IMR-90 (cell line): ENCODE data around the gene AZI2. TPM values are rescaled to one million over a fixed set of nuclear protein-coding genes. Genes with fewer than 3 reads are reported as not detected.

ENCODE experiments used
- ATAC-seq: fragments of 200-7000 bp; cut with Tn5 transposase; 2 replicates; pipeline ENCODE4 v1.9.1; 2020; ENCODE audit warnings: low read depth, mild to moderate bottlenecking, moderate library complexity
- BruUV-seq: library from RNA; stranded (reverse); fragments of 400-500 nt; replicated peaks from 2 replicates; lab custom pipeline; 2021; lab: Mats Ljungman, UMichigan
- CTCF ChIA-PET: fragments of 300-600 bp; formaldehyde crosslinking; extraction: SDS; loops from one replicate; lab custom pipeline; 2021; ENCODE audit warnings: antibody characterized with exemption; lab: Yijun Ruan, JAX
- POLR2A ChIA-PET: fragments of 300-600 bp; sonication (Branson Sonifier 250); formaldehyde crosslinking; loops from one replicate; lab custom pipeline; 2022; ENCODE audit warnings: antibody characterized with exemption; ENCODE audit not compliant: unreplicated experiment; lab: Charles Lee
- DNase-seq: peaks from one replicate; pipeline ENCODE4 v3.0.0; 2013
- H2AFZ ChIP-seq: replicated peaks from 2 replicates; pipeline ENCODE3; 2013; ENCODE audit warnings: low read length, mild to moderate bottlenecking; ENCODE audit not compliant: poor library complexity
- H2AK5ac ChIP-seq: 2 replicates; pipeline ENCODE4 v1.6.1; 2013; ENCODE audit warnings: low read depth, low read length, inconsistent platforms
- H2AK9ac ChIP-seq: replicated peaks from 2 replicates; pipeline ENCODE3; 2013; ENCODE audit warnings: mild to moderate bottlenecking, low read depth, low read length, moderate library complexity; ENCODE audit not compliant: poor library complexity
- H2BK120ac ChIP-seq: 2 replicates; pipeline ENCODE4 v1.6.1; 2013; ENCODE audit warnings: low read depth, low read length, inconsistent platforms
- H2BK15ac ChIP-seq: 3 replicates; pipeline ENCODE4 v1.6.1; 2013; ENCODE audit warnings: low read depth, low read length, inconsistent platforms
- H2BK20ac ChIP-seq: 2 replicates; pipeline ENCODE4 v1.6.1; 2013; ENCODE audit warnings: low read depth, mild to moderate bottlenecking, inconsistent platforms, low read length, moderate library complexity
- H2BK5ac ChIP-seq: 2 replicates; pipeline ENCODE4 v1.6.1; 2013; ENCODE audit warnings: mild to moderate bottlenecking, low read depth, low read length, inconsistent platforms; ENCODE audit not compliant: poor library complexity, severe bottlenecking
- H3K14ac ChIP-seq: replicated peaks from 2 replicates; pipeline ENCODE4 v1.6.1; 2013; ENCODE audit warnings: low read depth, low read length, inconsistent platforms
- H3K18ac ChIP-seq: 2 replicates; pipeline ENCODE4 v1.6.1; 2013; ENCODE audit warnings: low read depth, low read length, control low read depth
- H3K23ac ChIP-seq: 2 replicates; pipeline ENCODE4 v1.6.1; 2013; ENCODE audit warnings: low read depth, low read length, inconsistent platforms
- H3K27ac ChIP-seq: 2 replicates; pipeline ENCODE4 v1.5.1; 2013; ENCODE audit warnings: mild to moderate bottlenecking, control low read depth, low read length; ENCODE audit not compliant: insufficient read depth
- H3K27me3 ChIP-seq: 2 replicates; pipeline ENCODE4 v1.6.1; 2013; ENCODE audit warnings: low read length; ENCODE audit not compliant: control insufficient read depth, insufficient read depth
- H3K36me3 ChIP-seq: 2 replicates; pipeline ENCODE4 v1.6.1; 2013; ENCODE audit warnings: low read length, mixed read lengths; ENCODE audit not compliant: control insufficient read depth, insufficient read depth
- H3K4ac ChIP-seq: 2 replicates; pipeline ENCODE4 v1.6.1; 2013; ENCODE audit warnings: low read depth, low read length, inconsistent platforms
- H3K4me1 ChIP-seq: 2 replicates; pipeline ENCODE4 v1.6.1; 2013; ENCODE audit warnings: low read length, mixed read lengths; ENCODE audit not compliant: control insufficient read depth, insufficient read depth
- H3K4me2 ChIP-seq: 2 replicates; pipeline ENCODE4 v1.6.1; 2013; ENCODE audit warnings: low read depth, mild to moderate bottlenecking, control low read depth, low read length, moderate library complexity
- H3K4me3 ChIP-seq: 2 replicates; pipeline ENCODE4 v1.5.1; 2013; ENCODE audit warnings: low read depth, mild to moderate bottlenecking, control low read depth, low read length, moderate library complexity; ENCODE audit not compliant: insufficient read depth
- H3K56ac ChIP-seq: 2 replicates; pipeline ENCODE4 v1.6.1; 2013; ENCODE audit warnings: low read length, inconsistent platforms; ENCODE audit not compliant: insufficient read depth; ENCODE audit errors: extremely low read depth
- H3K79me1 ChIP-seq, 2 experiments: 2 replicates each; pipeline ENCODE4 v1.6.1; 2013; ENCODE audit warnings: low read length in 2 of 2, inconsistent platforms in 1 of 2, low read depth in 1 of 2
- H3K9ac ChIP-seq: 2 replicates; pipeline ENCODE4 v1.6.1; 2013; ENCODE audit warnings: low read depth, low read length, control low read depth
- H3K9me1 ChIP-seq: 2 replicates; pipeline ENCODE4 v1.6.1; 2013; ENCODE audit warnings: low read length, inconsistent platforms; ENCODE audit not compliant: insufficient read depth
- H3K9me3 ChIP-seq: 2 replicates; pipeline ENCODE4 v1.6.1; 2013; ENCODE audit warnings: low read length; ENCODE audit not compliant: control insufficient read depth, insufficient read depth
- H4K20me1 ChIP-seq: 2 replicates; pipeline ENCODE4 v1.6.1; 2013; ENCODE audit warnings: low read length, inconsistent platforms; ENCODE audit not compliant: insufficient read depth
- H4K5ac ChIP-seq: 2 replicates; pipeline ENCODE4 v1.6.1; 2013; ENCODE audit warnings: mild to moderate bottlenecking, low read depth, low read length, control low read depth
- H4K8ac ChIP-seq, 2 experiments: 2 replicates each; pipeline ENCODE4 v1.6.1; 2013; ENCODE audit warnings: low read depth in 2 of 2, low read length in 2 of 2, control low read depth in 1 of 2, inconsistent platforms in 1 of 2
- H4K91ac ChIP-seq: 2 replicates; pipeline ENCODE4 v1.6.1; 2013; ENCODE audit warnings: low read depth, low read length, inconsistent platforms; ENCODE audit not compliant: insufficient read depth
- CHD1 ChIP-seq: IDR thresholded peaks from 2 replicates; pipeline ENCODE4 v1.6.1; 2012; ENCODE audit warnings: low read depth, low read length, improper control_type of control experiment
- CTCF ChIP-seq: conservative IDR thresholded peaks from 2 replicates; pipeline ENCODE4 v1.5.1; 2012; ENCODE audit warnings: mild to moderate bottlenecking, low read depth, low read length, improper control_type of control experiment
- RAD21 ChIP-seq: IDR thresholded peaks from 2 replicates; pipeline ENCODE4 v1.6.1; 2012; ENCODE audit warnings: low read length, improper control_type of control experiment
- RCOR1 ChIP-seq: IDR thresholded peaks from 2 replicates; pipeline ENCODE4 v1.6.1; 2012; ENCODE audit warnings: mild to moderate bottlenecking, low read length, improper control_type of control experiment; ENCODE audit not compliant: insufficient replicate concordance
- SMC3 ChIP-seq: fragments of 150-350 bp; IDR thresholded peaks from 2 replicates; pipeline ENCODE4 v1.6.1; 2016; ENCODE audit warnings: low read depth, mild to moderate bottlenecking, antibody characterized with exemption, low read length, moderate library complexity
- WGBS, 2 experiments: methylation state at CpG; one replicate each; pipeline versions ENCODE4 v1.1.5 to v1.1.7; 2013; ENCODE audit warnings: missing lambda C conversion rate in 2 of 2; ENCODE audit not compliant: insufficient read length in 1 of 2; ENCODE audit errors: extremely low coverage in 2 of 2; 5-methylcytosine and 5-hydroxymethylcytosine counted together
- dilution Hi-C: fragments of 300-500 bp; cut with HindIII; formaldehyde crosslinking; loops from one replicate; pipeline ENCODE4 v1.14.3; 2018; ENCODE audit warnings: low sequenced_read_pairs; ENCODE audit not compliant: unreplicated experiment
- in situ Hi-C: fragments of 300-500 bp; cut with MboI; formaldehyde crosslinking; loops from 3 replicates; pipeline ENCODE4 v1.14.3; 2019; ENCODE audit warnings: low sequenced_read_pairs, inconsistent platforms, mixed read lengths
- intact Hi-C: fragments of 100-400 bp; cut with micrococcal nuclease; formaldehyde crosslinking; loops from 2 replicates; pipeline ENCODE4 v1.10.0; 2022
- polyA plus RNA-seq, 3 experiments: library from polyadenylated mRNA; depleted of rRNA; stranded (reverse); fragments of >200 nt; gene quantifications; 2 replicates each; pipeline ENCODE4 v1.2.3, GENCODE V29; 2012; ENCODE audit warnings: low replicate concordance in 1 of 3
- total RNA-seq: library from RNA; depleted of rRNA; stranded (reverse); fragments of >200 nt; gene quantifications from 2 replicates; pipeline ENCODE4 v1.2.3, GENCODE V29; 2012

The AZI2 gene
- total and polyA plus RNA-seq, 2 of the 4 experiments (the other 2 are of a cell fraction), result 30.1 to 52.5 TPM

- no peaks in the 10 kb centered on the region for H3K9me1 ChIP-seq
- H2BK20ac ChIP-seq, result no peak overlapping the region
- H4K8ac ChIP-seq, result no peak overlapping the region
- DNase-seq, result peak; percentile 33
- no peak overlapping the region for H3K14ac ChIP-seq
- ATAC-seq, result peak; percentile 82
- H3K4me3 ChIP-seq, result no peak overlapping the region
- no TSS peak for BruUV-seq
- H2BK15ac ChIP-seq, result no peak overlapping the region
- no peak overlapping the region for H3K9ac ChIP-seq
- H2AK9ac ChIP-seq, result no peak overlapping the region
- no peak overlapping the region for H3K56ac ChIP-seq
- ChIA-PET POLR2A (no interaction called here), CTCF (interaction anchor here (0.9 to 1.8 kb wide), 6 partner anchors 8 to 616 kb away, joined by 3 to 13 read pairs (median 4); no protein-coding TSS in a partner anchor)
- no peak overlapping the region for H3K4ac ChIP-seq
- no peak overlapping the region for H3K18ac ChIP-seq
- H4K20me1 ChIP-seq, result no peaks in the 10 kb centered on the region
- no peaks in the 10 kb centered on the region for H3K4me1 ChIP-seq
- no CpG with 5 or more reads among the region's 4 CpGs for WGBS, 2 experiments
- no peak overlapping the region for H2AK5ac ChIP-seq
- peaks cover 15% of the 10 kb centered on the region for H3K36me3 ChIP-seq
- H4K91ac ChIP-seq, result no peak overlapping the region
- no peak overlapping the region for H3K4me2 ChIP-seq
- intact Hi-C loops, result loop anchor here (1.0 to 5.0 kb wide), 2 partner anchors 391 to 616 kb away; no protein-coding TSS in a partner anchor
- no peak overlapping the region for H2AFZ ChIP-seq
- H2BK5ac ChIP-seq, result no peak overlapping the region
- no peak overlapping the region for H3K27ac ChIP-seq
- peaks cover 0 to 4% of the 10 kb centered on the region in 2 experiments; a peak in 1 of 4 replicates for H3K79me1 ChIP-seq
- H2BK120ac ChIP-seq, result no peak overlapping the region
- H4K5ac ChIP-seq, result no peak overlapping the region
- TF ChIP-seq SMC3 (peak; percentile 37; the same call in 1 of the 2 replicates), CHD1 (no peak), RAD21 (peak; percentile 60), CTCF (peak; percentile 66), RCOR1 (no peak)
- H3K23ac ChIP-seq, result no peak overlapping the region
- dilution Hi-C loops, result no loop called here
- in situ Hi-C loops, result no loop called here
- H3K27me3 ChIP-seq, result no peaks in the 10 kb centered on the region
- no peaks in the 10 kb centered on the region for H3K9me3 ChIP-seq
Observed at GRCh38 chr3:28328188-28329151, 20.2 kb downstream of the AZI2 start.
